CD4-positive, alpha-beta memory T cell (primary cell): ENCODE results near the gene RNF148. TPM values are rescaled to one million over a fixed set of nuclear protein-coding genes. Genes with fewer than 3 reads are reported as not detected.
"Not testable (repeated sequence)": the region's sequence is repeated elsewhere in the genome, so short reads cannot be mapped to it uniquely, and the experiment has no call there.

Experiments
- CTCF ChIA-PET: fragments of 350-600 bp; sonication (Branson Sonifier 250); formaldehyde crosslinking; loops from one replicate; lab custom pipeline; 2021; ENCODE audit warnings: inconsistent platforms; ENCODE audit not compliant: partially characterized antibody; lab: Charles Lee
- POLR2A ChIA-PET: fragments of 350-600 bp; sonication (Branson Sonifier 250); formaldehyde crosslinking; loops from one replicate; lab custom pipeline; 2021; ENCODE audit not compliant: partially characterized antibody; lab: Charles Lee
- DNase-seq, 5 donors: peaks; one replicate each; pipeline versions ENCODE4 v3.0.0 to v3.0.0-alpha.2; 2020 to 2022; ENCODE audit warnings: mixed read lengths in 1 of 5
- H3K27ac ChIP-seq: one replicate; pipeline ENCODE4 v1.7.0; 2013; ENCODE audit warnings: low read depth, low read length
- H3K27me3 ChIP-seq: 2 replicates; pipeline ENCODE4 v1.7.0; 2013; ENCODE audit warnings: mild to moderate bottlenecking, low read length, moderate library complexity; ENCODE audit not compliant: insufficient read depth
- H3K36me3 ChIP-seq: 2 replicates; pipeline ENCODE4 v1.7.0; 2013; ENCODE audit warnings: mild to moderate bottlenecking, low read length, moderate library complexity; ENCODE audit not compliant: insufficient read depth
- H3K4me1 ChIP-seq: 2 replicates; pipeline ENCODE4 v1.7.0; 2013; ENCODE audit warnings: mild to moderate bottlenecking, low read length, moderate library complexity; ENCODE audit not compliant: insufficient read depth
- H3K4me3 ChIP-seq, 2 donors: one replicate each; pipeline ENCODE4 v1.7.0; 2013; ENCODE audit warnings: low read length in 2 of 2, mild to moderate bottlenecking in 1 of 2
- H3K9me3 ChIP-seq, 2 donors: one replicate each; pipeline ENCODE4 v1.7.0; 2013; ENCODE audit warnings: low read length in 2 of 2, control low read depth in 1 of 2; ENCODE audit not compliant: control insufficient read depth in 1 of 2
- H3K27ac Mint-ChIP-seq, 7 donors: one replicate each; pipeline ENCODE4 v1.8.0; 2020 to 2021; ENCODE audit warnings: mixed read lengths in 7 of 7, mild to moderate bottlenecking in 6 of 7, inconsistent platforms in 3 of 7, moderate library complexity in 3 of 7
- H3K27me3 Mint-ChIP-seq, 2 donors: one replicate each; pipeline ENCODE4 v1.8.0; 2020 to 2021; ENCODE audit warnings: mixed read lengths in 2 of 2
- H3K36me3 Mint-ChIP-seq, 2 donors: one replicate each; pipeline ENCODE4 v1.8.0; 2020 to 2021; ENCODE audit warnings: mixed read lengths in 2 of 2, inconsistent platforms in 1 of 2, mild to moderate bottlenecking in 1 of 2
- H3K4me1 Mint-ChIP-seq, 4 donors: one replicate each; pipeline ENCODE4 v1.8.0; 2020 to 2021; ENCODE audit warnings: mixed read lengths in 4 of 4, mild to moderate bottlenecking in 1 of 4
- H3K4me3 Mint-ChIP-seq, 8 donors: one replicate each; pipeline ENCODE4 v1.8.0; 2020 to 2021; ENCODE audit warnings: mixed read lengths in 8 of 8, mild to moderate bottlenecking in 7 of 8, moderate library complexity in 6 of 8, inconsistent platforms in 3 of 8
- H3K9me3 Mint-ChIP-seq, 8 donors: one replicate each; pipeline ENCODE4 v1.8.0; 2020 to 2021; ENCODE audit warnings: mixed read lengths in 8 of 8, mild to moderate bottlenecking in 5 of 8, inconsistent platforms in 3 of 8, moderate library complexity in 1 of 8
- intact Hi-C: fragments of 100-400 bp; cut with micrococcal nuclease; formaldehyde crosslinking; loops from one replicate; pipeline ENCODE4 v1.15.1; 2023
- polyA plus RNA-seq, 2 donors: library from polyadenylated mRNA; unstranded; fragments of 300-500 nt; fragmentation: Illumina TruSeq; gene quantifications; one replicate each; pipeline ENCODE4 v1.2.3, GENCODE V29; 2021
- total RNA-seq, 2 experiments: library from RNA; stranded (reverse); gene quantifications; one replicate each; pipeline ENCODE4 v1.2.3, GENCODE V29; 2021

RNF148 gene
- total and polyA plus RNA-seq, 4 experiments from 2014 or later: not detected

DNA sequence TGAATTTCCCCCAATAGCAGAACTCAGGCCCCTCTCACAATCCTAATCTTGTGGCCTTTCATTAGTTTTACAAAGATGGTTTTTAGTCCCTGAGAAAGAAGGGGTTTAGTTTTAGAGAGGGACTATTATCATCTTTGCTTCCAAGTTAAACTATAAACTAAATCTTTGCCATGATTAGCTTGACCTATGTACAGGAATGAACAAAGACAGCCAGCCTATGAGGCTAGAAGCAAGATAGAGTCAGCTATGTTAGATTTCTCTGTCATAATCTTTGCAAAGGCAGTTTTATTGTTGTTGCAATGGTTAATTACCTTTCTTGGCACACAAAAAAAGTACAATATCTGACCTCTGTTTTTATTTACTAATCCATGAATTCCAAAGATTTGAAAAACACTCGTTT, 22.9 kb downstream of the RNF148 start:
- Mint-ChIP-seq H3K36me3 (no peaks in the 10 kb centered on the region), H3K9me3 (peaks cover 2 to 14% (median 4%) of the 10 kb centered on the region in 8 donors), H3K4me3 (no peak overlapping the region), H3K27ac (no peak overlapping the region), H3K4me1 (no peaks in the 10 kb centered on the region), H3K27me3 (no peaks in the 10 kb centered on the region)
- DNase-seq: no peak
- Histone ChIP-seq H3K36me3 (no peaks in the 10 kb centered on the region), H3K4me1 (no peaks in the 10 kb centered on the region), H3K27me3 (no peaks in the 10 kb centered on the region), H3K27ac (no peak overlapping the region), H3K9me3 (no peaks in the 10 kb centered on the region), H3K4me3 (no peak overlapping the region)
- intact Hi-C loops: no loop called here
- POLR2A ChIA-PET: no interaction called here
- CTCF ChIA-PET: no interaction called here

DNA sequence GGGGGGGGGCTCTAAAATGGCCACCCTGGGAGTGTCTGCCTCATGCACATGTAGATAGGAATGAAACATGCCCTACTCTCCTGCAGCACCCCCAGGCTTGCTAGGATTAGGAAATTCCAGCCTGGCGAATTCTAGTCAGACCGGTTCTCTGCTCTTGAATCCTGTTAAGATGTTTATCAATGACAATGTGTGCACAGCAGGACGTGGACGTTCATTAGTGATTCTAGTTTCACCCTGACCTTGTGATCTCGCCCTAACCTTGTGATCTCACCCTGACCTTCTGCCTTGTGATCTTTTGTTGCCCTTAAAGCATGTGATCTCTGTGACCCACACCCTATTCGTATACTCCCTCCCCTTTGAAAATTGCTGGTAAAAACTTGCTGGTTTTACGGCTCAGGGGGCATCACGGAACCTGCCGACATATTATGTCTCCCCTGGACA, 23.4 kb downstream of the RNF148 start:
- H3K27me3 ChIP-seq, H3K4me1 ChIP-seq: not testable (repeated sequence)

GRCh38 chr7:122677149-122677548, 25.6 kb downstream of the RNF148 start:
- H3K27me3 Mint-ChIP-seq: no peaks in the 10 kb centered on the region
- CTCF ChIA-PET: no interaction called here
- H3K4me1 ChIP-seq: no peaks in the 10 kb centered on the region
- no peaks in the 10 kb centered on the region for H3K36me3 ChIP-seq
- H3K4me3 ChIP-seq: no peak overlapping the region
- no peaks in the 10 kb centered on the region for H3K36me3 Mint-ChIP-seq
- H3K4me3 Mint-ChIP-seq: no peak overlapping the region
- intact Hi-C loops: no loop called here
- H3K9me3 Mint-ChIP-seq: peaks cover 0 to 14% (median 4%) of the 10 kb centered on the region in 8 donors
- H3K27ac Mint-ChIP-seq: no peak overlapping the region
- no peak for DNase-seq
- POLR2A ChIA-PET: no interaction called here
- H3K4me1 Mint-ChIP-seq: no peaks in the 10 kb centered on the region
- H3K27ac ChIP-seq: no peak overlapping the region
- H3K9me3 ChIP-seq: no peaks in the 10 kb centered on the region
- no peaks in the 10 kb centered on the region for H3K27me3 ChIP-seq

More for the DNA sequence above, 23.4 kb downstream of the RNF148 start:
- H3K27ac ChIP-seq, H3K9me3 ChIP-seq, H3K36me3 Mint-ChIP-seq, H3K4me1 Mint-ChIP-seq, H3K4me3 ChIP-seq, POLR2A ChIA-PET, intact Hi-C loops, H3K27ac Mint-ChIP-seq, H3K36me3 ChIP-seq, DNase-seq, CTCF ChIA-PET, H3K27me3 Mint-ChIP-seq, H3K4me3 Mint-ChIP-seq: not testable (repeated sequence)
- peaks cover 2 to 14% (median 4%) of the 10 kb centered on the region in 8 donors for H3K9me3 Mint-ChIP-seq

DNA sequence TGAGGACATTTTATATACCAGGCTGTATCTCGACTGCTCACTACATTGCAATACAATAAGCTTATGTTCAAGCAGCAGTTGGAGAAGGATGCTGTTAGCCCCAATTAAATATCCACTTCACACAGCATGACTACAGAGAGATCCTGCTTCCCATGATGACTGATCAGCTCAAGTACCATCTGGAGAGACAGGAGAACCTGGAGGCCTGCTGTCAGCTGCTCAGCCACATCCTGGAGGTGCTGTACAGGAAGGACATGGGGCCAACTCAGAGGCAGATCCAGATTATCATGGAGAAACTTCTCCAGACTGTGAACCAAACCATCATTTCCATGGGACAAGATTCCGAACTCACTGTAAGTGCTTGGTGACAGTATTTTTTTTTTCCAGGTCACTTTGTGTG, 26.3 kb downstream of the RNF148 start:
- Mint-ChIP-seq H3K4me3 (no peak overlapping the region), H3K4me1 (no peaks in the 10 kb centered on the region), H3K36me3 (no peaks in the 10 kb centered on the region), H3K9me3 (peaks cover 0 to 14% (median 4%) of the 10 kb centered on the region in 8 donors), H3K27me3 (no peaks in the 10 kb centered on the region), H3K27ac (no peak overlapping the region)
- H3K4me3 ChIP-seq: no peak overlapping the region
- H3K9me3 ChIP-seq: no peaks in the 10 kb centered on the region
- no peaks in the 10 kb centered on the region for H3K4me1 ChIP-seq
- no peak overlapping the region for H3K27ac ChIP-seq
- ChIA-PET CTCF (no interaction called here), POLR2A (no interaction called here)
- H3K36me3 ChIP-seq: no peaks in the 10 kb centered on the region
- H3K27me3 ChIP-seq: no peaks in the 10 kb centered on the region
- intact Hi-C loops: no loop called here
- DNase-seq: no peak

GRCh38 chr7:122675621-122676020, 27.1 kb downstream of the RNF148 start:
- peak overlapping the region in 1 of 7 donors; percentile 50 for H3K27ac Mint-ChIP-seq
- H3K9me3 Mint-ChIP-seq: peaks cover 0 to 14% (median 5%) of the 10 kb centered on the region in 8 donors
- no peaks in the 10 kb centered on the region for H3K27me3 Mint-ChIP-seq
- intact Hi-C loops: no loop called here
- no peaks in the 10 kb centered on the region for H3K9me3 ChIP-seq
- no peaks in the 10 kb centered on the region for H3K4me1 Mint-ChIP-seq
- POLR2A ChIA-PET: no interaction called here
- no peaks in the 10 kb centered on the region for H3K4me1 ChIP-seq
- H3K27ac ChIP-seq: no peak overlapping the region
- no peaks in the 10 kb centered on the region for H3K27me3 ChIP-seq
- no peaks in the 10 kb centered on the region for H3K36me3 ChIP-seq
- H3K4me3 ChIP-seq: no peak overlapping the region
- H3K4me3 Mint-ChIP-seq: no peak overlapping the region
- CTCF ChIA-PET: no interaction called here
- H3K36me3 Mint-ChIP-seq: no peaks in the 10 kb centered on the region
- DNase-seq: no peak

DNA sequence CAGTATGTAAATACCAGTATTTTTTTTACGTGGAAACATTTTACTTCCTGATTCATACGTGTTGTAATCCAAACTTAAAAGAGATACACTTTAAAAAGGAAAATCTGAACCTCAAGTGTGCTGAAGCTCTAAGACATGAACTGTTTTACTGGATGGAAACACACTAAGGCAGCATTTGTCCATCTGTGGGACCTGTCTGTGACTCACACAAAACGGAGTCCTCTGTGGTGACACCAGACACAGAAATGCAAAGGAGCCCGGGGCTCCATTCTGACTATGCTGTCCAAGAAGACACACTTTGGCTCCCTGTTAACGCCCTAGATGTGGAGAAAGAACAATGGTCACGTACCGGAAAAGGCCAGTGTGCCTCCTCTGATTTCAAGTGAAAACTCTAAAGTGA, 27.7 kb downstream of the RNF148 start:
- Mint-ChIP-seq H3K27me3 (no peaks in the 10 kb centered on the region), H3K4me1 (no peaks in the 10 kb centered on the region), H3K9me3 (peaks cover 0 to 12% (median 5%) of the 10 kb centered on the region in 8 donors), H3K36me3 (no peaks in the 10 kb centered on the region), H3K4me3 (no peak overlapping the region), H3K27ac (no peak overlapping the region)
- DNase-seq: no peak
- ChIA-PET POLR2A (no interaction called here), CTCF (no interaction called here)
- Histone ChIP-seq H3K4me1 (no peaks in the 10 kb centered on the region), H3K27ac (no peak overlapping the region), H3K27me3 (no peaks in the 10 kb centered on the region), H3K9me3 (no peaks in the 10 kb centered on the region), H3K36me3 (no peaks in the 10 kb centered on the region), H3K4me3 (no peak overlapping the region)
- intact Hi-C loops: no loop called here

- H3K4me3 ChIP-seq: no peak overlapping the region
- H3K4me1 ChIP-seq: no peaks in the 10 kb centered on the region
- CTCF ChIA-PET: no interaction called here
- Mint-ChIP-seq H3K4me3 (no peak overlapping the region), H3K4me1 (no peaks in the 10 kb centered on the region), H3K27ac (no peak overlapping the region), H3K9me3 (peaks cover 0 to 12% (median 4%) of the 10 kb centered on the region in 8 donors), H3K27me3 (no peaks in the 10 kb centered on the region), H3K36me3 (no peaks in the 10 kb centered on the region)
- POLR2A ChIA-PET: no interaction called here
- no peak overlapping the region for H3K27ac ChIP-seq
- H3K9me3 ChIP-seq: no peaks in the 10 kb centered on the region
- no peaks in the 10 kb centered on the region for H3K27me3 ChIP-seq
- no peaks in the 10 kb centered on the region for H3K36me3 ChIP-seq
- intact Hi-C loops: no loop called here
- no peak for DNase-seq
These were observed 28.2 kb downstream of the RNF148 start for GRCh38 chr7:122674502-122674901.

DNA sequence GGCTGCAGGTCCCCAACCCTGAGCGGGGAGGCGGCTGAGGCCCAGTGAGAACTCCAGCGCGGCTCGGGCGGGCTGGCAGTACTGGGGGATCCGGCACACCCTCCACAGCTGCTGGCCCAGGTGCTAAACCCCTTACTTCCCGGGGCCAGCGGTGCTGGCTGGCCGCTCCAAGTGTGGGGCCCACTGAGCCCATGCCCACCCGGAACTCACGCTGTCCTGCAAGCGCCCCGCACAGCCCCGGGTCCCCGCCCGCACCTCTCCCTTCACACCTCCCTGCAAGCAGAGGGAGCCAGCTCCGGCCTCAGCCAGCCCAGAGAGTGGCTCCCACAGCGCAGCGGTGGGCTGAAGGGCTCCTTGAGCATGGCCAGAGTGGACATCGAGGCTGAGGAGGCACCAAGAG, 28.8 kb downstream of the RNF148 start:
- Histone ChIP-seq H3K27me3 (no peaks in the 10 kb centered on the region), H3K9me3 (no peaks in the 10 kb centered on the region), H3K27ac (no peak overlapping the region), H3K4me3 (no peak overlapping the region), H3K4me1 (no peaks in the 10 kb centered on the region), H3K36me3 (no peaks in the 10 kb centered on the region)
- Mint-ChIP-seq H3K27me3 (no peaks in the 10 kb centered on the region), H3K4me3 (no peak overlapping the region), H3K27ac (no peak overlapping the region), H3K36me3 (no peaks in the 10 kb centered on the region), H3K9me3 (peaks cover 0 to 12% (median 1%) of the 10 kb centered on the region in 8 donors), H3K4me1 (no peaks in the 10 kb centered on the region)
- ChIA-PET POLR2A (no interaction called here), CTCF (no interaction called here)
- intact Hi-C loops: no loop called here
- no peak for DNase-seq
